Parathyroid adenoma (tissue), 2 donors: ENCODE results near the gene ACOX1.

ENCODE experiments used
- H2AFZ ChIP-seq: fragments of 300-600 bp; sonication (generic); one replicate; pipeline ENCODE4 v1.7.0; 2017; ENCODE audit warnings: antibody characterized with exemption, mild to moderate bottlenecking
- H3K27ac ChIP-seq: fragments of 300-600 bp; sonication (generic); one replicate; pipeline ENCODE4 v1.7.0; 2017
- H3K27me3 ChIP-seq: fragments of 300-600 bp; sonication (generic); one replicate; pipeline ENCODE4 v1.7.0; 2017; ENCODE audit warnings: low read length; ENCODE audit not compliant: control insufficient read depth, insufficient read depth
- H3K36me3 ChIP-seq: fragments of 300-600 bp; sonication (generic); one replicate; pipeline ENCODE4 v1.7.0; 2017; ENCODE audit warnings: low read length; ENCODE audit not compliant: control insufficient read depth, insufficient read depth
- H3K4me1 ChIP-seq: fragments of 300-600 bp; sonication (generic); one replicate; pipeline ENCODE4 v1.7.0; 2017; ENCODE audit warnings: control low read depth
- H3K4me2 ChIP-seq: fragments of 300-600 bp; sonication (generic); one replicate; pipeline ENCODE4 v1.7.0; 2017; ENCODE audit warnings: low read length
- H3K4me3 ChIP-seq: fragments of 300-600 bp; sonication (generic); one replicate; pipeline ENCODE4 v1.7.0; 2017; ENCODE audit warnings: low read depth, low read length
- H3K79me2 ChIP-seq: fragments of 300-600 bp; sonication (generic); one replicate; pipeline ENCODE4 v1.7.0; 2017; ENCODE audit warnings: control low read depth
- H3K9ac ChIP-seq: fragments of 300-600 bp; sonication (generic); one replicate; pipeline ENCODE4 v1.7.0; 2017; ENCODE audit warnings: mild to moderate bottlenecking
- H3K9me3 ChIP-seq: fragments of 300-600 bp; sonication (generic); one replicate; pipeline ENCODE4 v1.7.0; 2017; ENCODE audit warnings: low read length; ENCODE audit not compliant: control insufficient read depth
- CTCF ChIP-seq: fragments of 300-600 bp; sonication (generic); IDR thresholded peaks from one replicate; pipeline ENCODE4 v1.7.0; 2017; ENCODE audit warnings: antibody characterized with exemption, mild to moderate bottlenecking
- donor health status: primary hyperparathyroidism.

Gene ACOX1

GRCh38 chr17:76019833-76020467, 41.0 kb upstream of the ACOX1 start:
- Histone ChIP-seq H3K4me1 (no peaks in the 10 kb centered on the region), H3K9me3 (no peaks in the 10 kb centered on the region), H3K79me2 (no peaks in the 10 kb centered on the region), H3K4me2 (no peak overlapping the region), H3K36me3 (no peaks in the 10 kb centered on the region), H3K4me3 (no peak overlapping the region), H2AFZ (no peak overlapping the region), H3K27me3 (no peaks in the 10 kb centered on the region), H3K9ac (no peak overlapping the region), H3K27ac (no peak overlapping the region)
- no peak for TF ChIP-seq CTCF

- H3K9me3 ChIP-seq = no peaks in the 10 kb centered on the region
- peaks cover 7% of the 10 kb centered on the region for H3K4me1 ChIP-seq
Observed at GRCh38 chr17:76018801-76019200, 39.8 kb upstream of the ACOX1 start.

GRCh38 chr17:76018340-76018680, 39.3 kb upstream of the ACOX1 start:
- Histone ChIP-seq H3K9me3 (no peaks in the 10 kb centered on the region), H3K4me2 (no peak overlapping the region), H3K36me3 (no peaks in the 10 kb centered on the region), H3K4me1 (peaks cover 7% of the 10 kb centered on the region), H3K27ac (no peak overlapping the region), H3K9ac (no peak overlapping the region), H3K79me2 (no peaks in the 10 kb centered on the region), H3K27me3 (no peaks in the 10 kb centered on the region), H3K4me3 (no peak overlapping the region), H2AFZ (no peak overlapping the region)
- TF ChIP-seq CTCF = no peak

More at GRCh38 chr17:76018801-76019200, 39.8 kb upstream of the ACOX1 start:
- Histone ChIP-seq H3K9ac (no peak overlapping the region), H3K36me3 (no peaks in the 10 kb centered on the region), H3K27me3 (no peaks in the 10 kb centered on the region), H3K4me2 (no peak overlapping the region), H3K79me2 (no peaks in the 10 kb centered on the region), H3K27ac (no peak overlapping the region), H2AFZ (no peak overlapping the region), H3K4me3 (no peak overlapping the region)
- TF ChIP-seq CTCF = no peak

- Histone ChIP-seq H3K4me1 (peaks cover 7% of the 10 kb centered on the region), H3K4me2 (no peak overlapping the region), H3K9ac (no peak overlapping the region), H3K9me3 (no peaks in the 10 kb centered on the region), H2AFZ (no peak overlapping the region), H3K4me3 (no peak overlapping the region), H3K79me2 (no peaks in the 10 kb centered on the region), H3K27me3 (no peaks in the 10 kb centered on the region), H3K36me3 (no peaks in the 10 kb centered on the region), H3K27ac (no peak overlapping the region)
- no peak for TF ChIP-seq CTCF
Observed at GRCh38 chr17:76017481-76018339, 38.7 kb upstream of the ACOX1 start.
